IMR-90 (cell line): ENCODE results near the gene RAB38. TPM values are rescaled to one million over a fixed set of nuclear protein-coding genes. Genes with fewer than 3 reads are reported as not detected.
A peak's percentile ranks its signal among the peaks of the same experiment; 100 is the strongest.

Experiments
- ATAC-seq: fragments of 200-7000 bp; cut with Tn5 transposase; 2 replicates; pipeline ENCODE4 v1.9.1; 2020; ENCODE audit warnings: low read depth, mild to moderate bottlenecking, moderate library complexity
- BruUV-seq: library from RNA; stranded (reverse); fragments of 400-500 nt; replicated peaks from 2 replicates; lab custom pipeline; 2021; lab: Mats Ljungman, UMichigan
- CTCF ChIA-PET: fragments of 300-600 bp; formaldehyde crosslinking; extraction: SDS; loops from one replicate; lab custom pipeline; 2021; ENCODE audit warnings: antibody characterized with exemption; lab: Yijun Ruan, JAX
- POLR2A ChIA-PET: fragments of 300-600 bp; sonication (Branson Sonifier 250); formaldehyde crosslinking; loops from one replicate; lab custom pipeline; 2022; ENCODE audit warnings: antibody characterized with exemption; ENCODE audit not compliant: unreplicated experiment; lab: Charles Lee
- DNase-seq: peaks from one replicate; pipeline ENCODE4 v3.0.0; 2013
- H2AFZ ChIP-seq: replicated peaks from 2 replicates; pipeline ENCODE3; 2013; ENCODE audit warnings: low read length, mild to moderate bottlenecking; ENCODE audit not compliant: poor library complexity
- H2AK5ac ChIP-seq: 2 replicates; pipeline ENCODE4 v1.6.1; 2013; ENCODE audit warnings: low read depth, low read length, inconsistent platforms
- H2AK9ac ChIP-seq: replicated peaks from 2 replicates; pipeline ENCODE3; 2013; ENCODE audit warnings: mild to moderate bottlenecking, low read depth, low read length, moderate library complexity; ENCODE audit not compliant: poor library complexity
- H2BK120ac ChIP-seq: 2 replicates; pipeline ENCODE4 v1.6.1; 2013; ENCODE audit warnings: low read depth, low read length, inconsistent platforms
- H2BK15ac ChIP-seq: 3 replicates; pipeline ENCODE4 v1.6.1; 2013; ENCODE audit warnings: low read depth, low read length, inconsistent platforms
- H2BK20ac ChIP-seq: 2 replicates; pipeline ENCODE4 v1.6.1; 2013; ENCODE audit warnings: low read depth, mild to moderate bottlenecking, inconsistent platforms, low read length, moderate library complexity
- H2BK5ac ChIP-seq: 2 replicates; pipeline ENCODE4 v1.6.1; 2013; ENCODE audit warnings: mild to moderate bottlenecking, low read depth, low read length, inconsistent platforms; ENCODE audit not compliant: poor library complexity, severe bottlenecking
- H3K14ac ChIP-seq: replicated peaks from 2 replicates; pipeline ENCODE4 v1.6.1; 2013; ENCODE audit warnings: low read depth, low read length, inconsistent platforms
- H3K18ac ChIP-seq: 2 replicates; pipeline ENCODE4 v1.6.1; 2013; ENCODE audit warnings: low read depth, low read length, control low read depth
- H3K23ac ChIP-seq: 2 replicates; pipeline ENCODE4 v1.6.1; 2013; ENCODE audit warnings: low read depth, low read length, inconsistent platforms
- H3K27ac ChIP-seq: 2 replicates; pipeline ENCODE4 v1.5.1; 2013; ENCODE audit warnings: mild to moderate bottlenecking, control low read depth, low read length; ENCODE audit not compliant: insufficient read depth
- H3K27me3 ChIP-seq: 2 replicates; pipeline ENCODE4 v1.6.1; 2013; ENCODE audit warnings: low read length; ENCODE audit not compliant: control insufficient read depth, insufficient read depth
- H3K36me3 ChIP-seq: 2 replicates; pipeline ENCODE4 v1.6.1; 2013; ENCODE audit warnings: low read length, mixed read lengths; ENCODE audit not compliant: control insufficient read depth, insufficient read depth
- H3K4ac ChIP-seq: 2 replicates; pipeline ENCODE4 v1.6.1; 2013; ENCODE audit warnings: low read depth, low read length, inconsistent platforms
- H3K4me1 ChIP-seq: 2 replicates; pipeline ENCODE4 v1.6.1; 2013; ENCODE audit warnings: low read length, mixed read lengths; ENCODE audit not compliant: control insufficient read depth, insufficient read depth
- H3K4me2 ChIP-seq: 2 replicates; pipeline ENCODE4 v1.6.1; 2013; ENCODE audit warnings: low read depth, mild to moderate bottlenecking, control low read depth, low read length, moderate library complexity
- H3K4me3 ChIP-seq: 2 replicates; pipeline ENCODE4 v1.5.1; 2013; ENCODE audit warnings: low read depth, mild to moderate bottlenecking, control low read depth, low read length, moderate library complexity; ENCODE audit not compliant: insufficient read depth
- H3K56ac ChIP-seq: 2 replicates; pipeline ENCODE4 v1.6.1; 2013; ENCODE audit warnings: low read length, inconsistent platforms; ENCODE audit not compliant: insufficient read depth; ENCODE audit errors: extremely low read depth
- H3K79me1 ChIP-seq, 2 experiments: 2 replicates each; pipeline ENCODE4 v1.6.1; 2013; ENCODE audit warnings: low read length in 2 of 2, inconsistent platforms in 1 of 2, low read depth in 1 of 2
- H3K9ac ChIP-seq: 2 replicates; pipeline ENCODE4 v1.6.1; 2013; ENCODE audit warnings: low read depth, low read length, control low read depth
- H3K9me1 ChIP-seq: 2 replicates; pipeline ENCODE4 v1.6.1; 2013; ENCODE audit warnings: low read length, inconsistent platforms; ENCODE audit not compliant: insufficient read depth
- H3K9me3 ChIP-seq: 2 replicates; pipeline ENCODE4 v1.6.1; 2013; ENCODE audit warnings: low read length; ENCODE audit not compliant: control insufficient read depth, insufficient read depth
- H4K20me1 ChIP-seq: 2 replicates; pipeline ENCODE4 v1.6.1; 2013; ENCODE audit warnings: low read length, inconsistent platforms; ENCODE audit not compliant: insufficient read depth
- H4K5ac ChIP-seq: 2 replicates; pipeline ENCODE4 v1.6.1; 2013; ENCODE audit warnings: mild to moderate bottlenecking, low read depth, low read length, control low read depth
- H4K8ac ChIP-seq, 2 experiments: 2 replicates each; pipeline ENCODE4 v1.6.1; 2013; ENCODE audit warnings: low read depth in 2 of 2, low read length in 2 of 2, control low read depth in 1 of 2, inconsistent platforms in 1 of 2
- H4K91ac ChIP-seq: 2 replicates; pipeline ENCODE4 v1.6.1; 2013; ENCODE audit warnings: low read depth, low read length, inconsistent platforms; ENCODE audit not compliant: insufficient read depth
- BHLHE40 ChIP-seq: fragments of 150-350 bp; IDR thresholded peaks from 2 replicates; pipeline ENCODE4 v1.6.1; 2016; ENCODE audit warnings: mild to moderate bottlenecking, low read depth, low read length
- CEBPB ChIP-seq: IDR thresholded peaks from 2 replicates; pipeline ENCODE4 v1.6.1; 2012; ENCODE audit warnings: low read depth, low read length, improper control_type of control experiment
- CHD1 ChIP-seq: IDR thresholded peaks from 2 replicates; pipeline ENCODE4 v1.6.1; 2012; ENCODE audit warnings: low read depth, low read length, improper control_type of control experiment
- FOS ChIP-seq: fragments of 150-350 bp; IDR thresholded peaks from 2 replicates; pipeline ENCODE4 v1.6.1; 2016; ENCODE audit warnings: low read depth, low read length
- MAFK ChIP-seq: IDR thresholded peaks from 2 replicates; pipeline ENCODE4 v1.6.1; 2012; ENCODE audit warnings: low read depth, low read length, improper control_type of control experiment
- MXI1 ChIP-seq: IDR thresholded peaks from 2 replicates; pipeline ENCODE4 v1.6.1; 2012; ENCODE audit warnings: low read depth, mild to moderate bottlenecking, low read length, moderate library complexity, borderline replicate concordance
- NFE2L2 ChIP-seq: fragments of 150-350 bp; IDR thresholded peaks from 2 replicates; pipeline ENCODE4 v1.6.1; 2016; ENCODE audit warnings: low read depth, mild to moderate bottlenecking, low read length
- POLR2A ChIP-seq: IDR thresholded peaks from 2 replicates; pipeline ENCODE4 v1.6.1; 2012; ENCODE audit warnings: mild to moderate bottlenecking, low read depth, low read length
- RAD21 ChIP-seq: IDR thresholded peaks from 2 replicates; pipeline ENCODE4 v1.6.1; 2012; ENCODE audit warnings: low read length, improper control_type of control experiment
- RCOR1 ChIP-seq: IDR thresholded peaks from 2 replicates; pipeline ENCODE4 v1.6.1; 2012; ENCODE audit warnings: mild to moderate bottlenecking, low read length, improper control_type of control experiment; ENCODE audit not compliant: insufficient replicate concordance
- RFX5 ChIP-seq: IDR thresholded peaks from 2 replicates; pipeline ENCODE4 v1.8.0; 2012; ENCODE audit warnings: low read depth, mild to moderate bottlenecking, low read length, moderate library complexity
- SMC3 ChIP-seq: fragments of 150-350 bp; IDR thresholded peaks from 2 replicates; pipeline ENCODE4 v1.6.1; 2016; ENCODE audit warnings: low read depth, mild to moderate bottlenecking, antibody characterized with exemption, low read length, moderate library complexity
- WGBS, 2 experiments: methylation state at CpG; one replicate each; pipeline versions ENCODE4 v1.1.5 to v1.1.7; 2013; ENCODE audit warnings: missing lambda C conversion rate in 2 of 2; ENCODE audit not compliant: insufficient read length in 1 of 2; ENCODE audit errors: extremely low coverage in 2 of 2; 5-methylcytosine and 5-hydroxymethylcytosine counted together
- dilution Hi-C: fragments of 300-500 bp; cut with HindIII; formaldehyde crosslinking; loops from one replicate; pipeline ENCODE4 v1.14.3; 2018; ENCODE audit warnings: low sequenced_read_pairs; ENCODE audit not compliant: unreplicated experiment
- in situ Hi-C: fragments of 300-500 bp; cut with MboI; formaldehyde crosslinking; loops from 3 replicates; pipeline ENCODE4 v1.14.3; 2019; ENCODE audit warnings: low sequenced_read_pairs, inconsistent platforms, mixed read lengths
- intact Hi-C: fragments of 100-400 bp; cut with micrococcal nuclease; formaldehyde crosslinking; loops from 2 replicates; pipeline ENCODE4 v1.10.0; 2022
- polyA plus RNA-seq, 3 experiments: library from polyadenylated mRNA; depleted of rRNA; stranded (reverse); fragments of >200 nt; gene quantifications; 2 replicates each; pipeline ENCODE4 v1.2.3, GENCODE V29; 2012; ENCODE audit warnings: low replicate concordance in 1 of 3
- total RNA-seq: library from RNA; depleted of rRNA; stranded (reverse); fragments of >200 nt; gene quantifications from 2 replicates; pipeline ENCODE4 v1.2.3, GENCODE V29; 2012
- TF ChIP-seq, protein P1 (sequence below): fragments of 150-350 bp; IDR thresholded peaks from 2 replicates; pipeline ENCODE4 v1.6.1; 2016; ENCODE audit warnings: low read depth, mild to moderate bottlenecking, low read length, moderate library complexity, borderline replicate concordance
- TF ChIP-seq, protein P2 (sequence below): conservative IDR thresholded peaks from 2 replicates; pipeline ENCODE4 v1.5.1; 2012; ENCODE audit warnings: mild to moderate bottlenecking, low read depth, low read length, improper control_type of control experiment
- TF ChIP-seq, protein P3 (sequence below): fragments of 150-350 bp; IDR thresholded peaks from 2 replicates; pipeline ENCODE4 v1.6.1; 2017; ENCODE audit warnings: mild to moderate bottlenecking, antibody characterized with exemption, low read length, low read depth

The RAB38 gene
- total and polyA plus RNA-seq, 2 of the 4 experiments (the other 2 are of a cell fraction): 5.0 to 6.5 TPM

DNA sequence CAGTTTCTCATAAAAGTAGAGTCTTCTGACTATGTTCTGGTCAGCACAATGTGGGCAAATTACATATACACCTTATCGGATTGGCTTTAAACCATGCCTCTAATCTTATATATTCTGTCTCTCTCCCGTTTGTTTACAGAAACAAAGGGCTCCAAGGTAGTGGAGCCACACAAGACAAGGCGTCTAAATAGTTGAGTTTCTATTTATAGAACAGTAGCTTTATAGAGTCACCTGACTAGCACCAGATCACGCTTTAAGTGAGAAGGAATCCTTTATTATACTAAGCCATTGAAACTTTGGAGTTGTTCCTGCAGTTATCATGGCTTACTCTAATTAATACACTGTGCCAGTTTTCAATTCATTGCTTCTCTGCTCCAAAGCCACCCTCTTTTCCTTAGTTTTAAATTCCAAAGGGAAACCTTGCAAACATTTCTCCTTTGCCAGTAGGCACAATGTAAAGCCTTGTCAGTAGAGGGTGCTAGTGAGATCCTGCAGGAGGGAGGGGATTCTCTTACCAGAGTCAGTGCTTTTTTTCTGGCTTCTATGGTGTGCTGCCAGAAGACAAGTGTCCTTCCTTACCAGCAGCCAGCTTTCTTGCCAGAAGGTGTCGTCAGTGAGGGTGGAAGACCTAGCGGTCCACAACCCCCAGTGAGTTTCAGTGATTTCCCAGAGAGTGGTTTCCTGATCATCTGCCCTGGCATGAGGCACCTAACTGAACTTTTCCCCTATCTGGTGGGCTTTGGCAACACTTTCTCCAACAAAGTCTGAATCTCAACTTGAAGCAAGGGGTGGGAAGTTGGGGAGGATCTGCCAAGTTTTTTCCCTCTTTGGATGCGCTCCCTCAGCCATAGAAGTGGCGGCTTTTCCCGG lies 71.7 kb downstream of the RAB38 start:
- Histone ChIP-seq H2BK120ac (no peak overlapping the region), H2AK9ac (no peak overlapping the region), H3K9me3 (no peaks in the 10 kb centered on the region), H2AK5ac (no peak overlapping the region), H3K23ac (no peak overlapping the region), H3K4me1 (no peaks in the 10 kb centered on the region), H2AFZ (no peak overlapping the region), H3K18ac (no peak overlapping the region), H3K27me3 (no peaks in the 10 kb centered on the region), H3K36me3 (no peaks in the 10 kb centered on the region), H2BK5ac (no peak overlapping the region), H2BK15ac (no peak overlapping the region), H3K14ac (no peak overlapping the region), H3K4ac (no peak overlapping the region), H4K91ac (no peak overlapping the region), H3K4me2 (no peak overlapping the region), H3K27ac (no peak overlapping the region), H3K56ac (no peak overlapping the region), H4K8ac (no peak overlapping the region), H3K9me1 (no peaks in the 10 kb centered on the region), H3K9ac (no peak overlapping the region), H2BK20ac (no peak overlapping the region), H3K4me3 (no peak overlapping the region), H4K5ac (no peak overlapping the region), H4K20me1 (no peaks in the 10 kb centered on the region), H3K79me1 (no peaks in the 10 kb centered on the region)
- in situ Hi-C loops: no loop called here
- ATAC-seq (peak; percentile 61), DNase-seq (peak; percentile 58)
- POLR2A ChIA-PET: no interaction called here
- no CpG with 5 or more reads among the region's 9 CpGs for WGBS, 2 experiments
- dilution Hi-C loops: no loop called here
- BruUV-seq: no TSS peak
- CTCF ChIA-PET: interaction anchor here (1.0 kb wide), 1 partner anchor 30 kb away, joined by 3 read pairs; no protein-coding TSS in a partner anchor
- intact Hi-C loops: loop anchor here (1.0 to 5.0 kb wide), 2 partner anchors 441 to 1389 kb away; partner anchors contain the start of gene NOX4
- TF ChIP-seq, protein P1, sequence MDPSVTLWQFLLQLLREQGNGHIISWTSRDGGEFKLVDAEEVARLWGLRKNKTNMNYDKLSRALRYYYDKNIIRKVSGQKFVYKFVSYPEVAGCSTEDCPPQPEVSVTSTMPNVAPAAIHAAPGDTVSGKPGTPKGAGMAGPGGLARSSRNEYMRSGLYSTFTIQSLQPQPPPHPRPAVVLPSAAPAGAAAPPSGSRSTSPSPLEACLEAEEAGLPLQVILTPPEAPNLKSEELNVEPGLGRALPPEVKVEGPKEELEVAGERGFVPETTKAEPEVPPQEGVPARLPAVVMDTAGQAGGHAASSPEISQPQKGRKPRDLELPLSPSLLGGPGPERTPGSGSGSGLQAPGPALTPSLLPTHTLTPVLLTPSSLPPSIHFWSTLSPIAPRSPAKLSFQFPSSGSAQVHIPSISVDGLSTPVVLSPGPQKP: no peak
- TF ChIP-seq MAFK: no peak
- TF ChIP-seq RCOR1: no peak
- TF ChIP-seq NFE2L2: no peak
- TF ChIP-seq CHD1: no peak
- TF ChIP-seq, protein P2, sequence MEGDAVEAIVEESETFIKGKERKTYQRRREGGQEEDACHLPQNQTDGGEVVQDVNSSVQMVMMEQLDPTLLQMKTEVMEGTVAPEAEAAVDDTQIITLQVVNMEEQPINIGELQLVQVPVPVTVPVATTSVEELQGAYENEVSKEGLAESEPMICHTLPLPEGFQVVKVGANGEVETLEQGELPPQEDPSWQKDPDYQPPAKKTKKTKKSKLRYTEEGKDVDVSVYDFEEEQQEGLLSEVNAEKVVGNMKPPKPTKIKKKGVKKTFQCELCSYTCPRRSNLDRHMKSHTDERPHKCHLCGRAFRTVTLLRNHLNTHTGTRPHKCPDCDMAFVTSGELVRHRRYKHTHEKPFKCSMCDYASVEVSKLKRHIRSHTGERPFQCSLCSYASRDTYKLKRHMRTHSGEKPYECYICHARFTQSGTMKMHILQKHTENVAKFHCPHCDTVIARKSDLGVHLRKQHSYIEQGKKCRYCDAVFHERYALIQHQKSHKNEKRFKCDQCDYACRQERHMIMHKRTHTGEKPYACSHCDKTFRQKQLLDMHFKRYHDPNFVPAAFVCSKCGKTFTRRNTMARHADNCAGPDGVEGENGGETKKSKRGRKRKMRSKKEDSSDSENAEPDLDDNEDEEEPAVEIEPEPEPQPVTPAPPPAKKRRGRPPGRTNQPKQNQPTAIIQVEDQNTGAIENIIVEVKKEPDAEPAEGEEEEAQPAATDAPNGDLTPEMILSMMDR: peak; percentile 56
- no peak for TF ChIP-seq CEBPB
- TF ChIP-seq MXI1: no peak
- TF ChIP-seq, protein P3, sequence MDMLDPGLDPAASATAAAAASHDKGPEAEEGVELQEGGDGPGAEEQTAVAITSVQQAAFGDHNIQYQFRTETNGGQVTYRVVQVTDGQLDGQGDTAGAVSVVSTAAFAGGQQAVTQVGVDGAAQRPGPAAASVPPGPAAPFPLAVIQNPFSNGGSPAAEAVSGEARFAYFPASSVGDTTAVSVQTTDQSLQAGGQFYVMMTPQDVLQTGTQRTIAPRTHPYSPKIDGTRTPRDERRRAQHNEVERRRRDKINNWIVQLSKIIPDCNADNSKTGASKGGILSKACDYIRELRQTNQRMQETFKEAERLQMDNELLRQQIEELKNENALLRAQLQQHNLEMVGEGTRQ: no peak
- TF ChIP-seq RAD21: peak; percentile 48; the same call in 1 of the 2 replicates
- no peak for TF ChIP-seq RFX5
- no peak for TF ChIP-seq POLR2A
- TF ChIP-seq SMC3: peak; percentile 41
- TF ChIP-seq BHLHE40: no peak
- TF ChIP-seq FOS: no peak
